H7 (cell line): ENCODE data around the gene SLC6A18. TPM values are rescaled to one million over a fixed set of nuclear protein-coding genes. Genes with fewer than 3 reads are reported as not detected.
A peak's percentile ranks its signal among the peaks of the same experiment; 100 is the strongest.

ENCODE experiments used
- DNase-seq: peaks from one replicate; pipeline ENCODE4 v3.0.0; 2012
- H3K27me3 ChIP-seq: 2 replicates; pipeline ENCODE4 v1.6.0; 2011; ENCODE audit warnings: mild to moderate bottlenecking, low read length; ENCODE audit not compliant: control insufficient read depth, insufficient read depth
- H3K36me3 ChIP-seq: replicated peaks from 2 replicates; pipeline ENCODE4 v1.5.1; 2011; ENCODE audit warnings: low read length; ENCODE audit not compliant: control insufficient read depth, insufficient read depth
- H3K4me3 ChIP-seq: 2 replicates; pipeline ENCODE4 v1.5.1; 2011; ENCODE audit warnings: low read depth, mild to moderate bottlenecking, control low read depth, low read length, moderate library complexity; ENCODE audit not compliant: insufficient read depth
- total RNA-seq: library from RNA; depleted of rRNA; stranded (reverse); fragments of >200 nt; shearing (Covaris generic); gene quantifications from 2 replicates; pipeline ENCODE4 v1.2.3, GENCODE V29; 2014; rRNA removed

The SLC6A18 gene
- total RNA-seq, 1 experiment from 2014 or later: not detected

- H3K36me3 ChIP-seq: no peaks in the 10 kb centered on the region; the same call in none of the 2 replicates
- DNase-seq: no peak
Observed at GRCh38 chr5:1291611-1292080, 66.5 kb downstream of the SLC6A18 start.

DNA sequence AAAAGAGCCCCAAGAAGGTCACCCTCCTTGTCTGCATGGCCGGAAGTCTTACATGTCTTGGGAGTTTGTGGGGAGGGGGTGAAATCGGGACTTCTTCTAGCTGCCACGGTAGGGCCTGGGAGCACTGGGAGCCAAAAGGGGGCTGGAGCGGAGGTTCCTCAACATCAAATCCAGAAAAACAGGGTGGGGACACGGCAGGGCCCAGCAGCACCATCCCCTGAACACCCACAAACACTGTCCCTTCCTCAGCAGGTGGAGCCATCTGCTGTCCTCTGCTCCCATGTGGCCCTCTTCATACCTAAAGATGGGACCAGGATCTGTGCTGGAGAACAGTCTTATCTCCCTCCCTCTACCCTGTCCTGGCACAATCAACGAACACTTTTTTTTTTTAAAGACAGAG lies 67.0 kb downstream of the SLC6A18 start:
- no peak overlapping the region for H3K4me3 ChIP-seq
- no peak for DNase-seq

More at GRCh38 chr5:1291611-1292080, 66.5 kb downstream of the SLC6A18 start:
- Histone ChIP-seq H3K4me3 (no peak overlapping the region), H3K27me3 (peaks cover 10% of the 10 kb centered on the region)

GRCh38 chr5:1292846-1293415 lies 67.8 kb downstream of the SLC6A18 start:
- no peak for DNase-seq
- peaks cover 10% of the 10 kb centered on the region for H3K27me3 ChIP-seq
- H3K36me3 ChIP-seq: no peaks in the 10 kb centered on the region; the same call in none of the 2 replicates

More for the DNA sequence above, 67.0 kb downstream of the SLC6A18 start:
- Histone ChIP-seq H3K27me3 (peaks cover 10% of the 10 kb centered on the region), H3K36me3 (no peaks in the 10 kb centered on the region; the same call in none of the 2 replicates)

DNA sequence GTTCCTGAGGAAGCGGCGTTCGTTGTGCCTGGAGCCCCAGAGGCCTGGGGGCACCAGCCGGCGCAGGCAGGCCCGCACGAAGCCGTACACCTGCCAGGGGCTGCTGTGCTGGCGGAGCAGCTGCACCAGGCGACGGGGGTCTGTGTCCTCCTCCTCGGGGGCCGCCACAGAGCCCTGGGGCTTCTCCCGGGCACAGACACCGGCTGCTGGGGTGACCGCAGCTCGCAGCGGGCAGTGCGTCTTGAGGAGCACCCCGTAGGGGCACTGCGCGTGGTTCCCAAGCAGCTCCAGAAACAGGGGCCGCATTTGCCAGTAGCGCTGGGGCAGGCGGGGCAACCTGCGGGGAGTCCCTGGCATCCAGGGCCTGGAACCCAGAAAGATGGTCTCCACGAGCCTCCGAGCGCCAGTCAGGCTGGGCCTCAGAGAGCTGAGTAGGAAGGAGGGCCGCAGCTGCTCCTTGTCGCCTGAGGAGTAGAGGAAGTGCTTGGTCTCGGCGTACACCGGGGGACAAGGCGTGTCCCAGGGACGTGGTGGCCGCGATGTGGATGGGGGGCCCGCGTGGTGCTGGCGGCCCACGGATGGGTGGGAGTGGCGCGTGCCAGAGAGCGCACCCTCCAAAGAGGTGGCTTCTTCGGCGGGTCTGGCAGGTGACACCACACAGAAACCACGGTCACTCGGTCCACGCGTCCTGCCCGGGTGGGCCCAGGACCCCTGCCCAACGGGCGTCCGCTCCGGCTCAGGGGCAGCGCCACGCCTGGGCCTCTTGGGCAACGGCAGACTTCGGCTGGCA lies 68.4 kb downstream of the SLC6A18 start:
- peak; percentile 56 for DNase-seq
- H3K27me3 ChIP-seq: peaks cover 10% of the 10 kb centered on the region
- no peak overlapping the region for H3K4me3 ChIP-seq
- no peaks in the 10 kb centered on the region; the same call in none of the 2 replicates for H3K36me3 ChIP-seq

More at GRCh38 chr5:1292846-1293415, 67.8 kb downstream of the SLC6A18 start:
- no peak overlapping the region for H3K4me3 ChIP-seq

- peak; percentile 81 for DNase-seq
- Histone ChIP-seq H3K4me3 (peak overlapping the region; percentile 56), H3K36me3 (no peaks in the 10 kb centered on the region; the same call in 1 of the 2 replicates), H3K27me3 (peaks cover 10% of the 10 kb centered on the region)
Observed at GRCh38 chr5:1294206-1294834, 69.1 kb downstream of the SLC6A18 start.

DNA sequence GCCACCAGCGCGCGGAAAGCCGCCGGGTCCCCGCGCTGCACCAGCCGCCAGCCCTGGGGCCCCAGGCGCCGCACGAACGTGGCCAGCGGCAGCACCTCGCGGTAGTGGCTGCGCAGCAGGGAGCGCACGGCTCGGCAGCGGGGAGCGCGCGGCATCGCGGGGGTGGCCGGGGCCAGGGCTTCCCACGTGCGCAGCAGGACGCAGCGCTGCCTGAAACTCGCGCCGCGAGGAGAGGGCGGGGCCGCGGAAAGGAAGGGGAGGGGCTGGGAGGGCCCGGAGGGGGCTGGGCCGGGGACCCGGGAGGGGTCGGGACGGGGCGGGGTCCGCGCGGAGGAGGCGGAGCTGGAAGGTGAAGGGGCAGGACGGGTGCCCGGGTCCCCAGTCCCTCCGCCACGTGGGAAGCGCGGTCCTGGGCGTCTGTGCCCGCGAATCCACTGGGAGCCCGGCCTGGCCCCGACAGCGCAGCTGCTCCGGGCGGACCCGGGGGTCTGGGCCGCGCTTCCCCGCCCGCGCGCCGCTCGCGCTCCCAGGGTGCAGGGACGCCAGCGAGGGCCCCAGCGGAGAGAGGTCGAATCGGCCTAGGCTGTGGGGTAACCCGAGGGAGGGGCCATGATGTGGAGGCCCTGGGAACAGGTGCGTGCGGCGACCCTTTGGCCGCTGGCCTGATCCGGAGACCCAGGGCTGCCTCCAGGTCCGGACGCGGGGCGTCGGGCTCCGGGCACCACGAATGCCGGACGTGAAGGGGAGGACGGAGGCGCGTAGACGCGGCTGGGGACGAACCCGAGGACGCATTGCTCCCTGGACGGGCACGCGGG lies 69.9 kb downstream of the SLC6A18 start, which contains the start of gene TERT:
TERT (minus strand) TSS at position 234 of the 815 bp plus-strand sequence; CDS start at position 155, 79 bp downstream.
- Histone ChIP-seq H3K36me3 (no peaks in the 10 kb centered on the region; the same call in 1 of the 2 replicates), H3K27me3 (peaks cover 10% of the 10 kb centered on the region), H3K4me3 (peak within 1 kb of the TSS; percentile 56)
- peak; percentile 98 for DNase-seq

DNA sequence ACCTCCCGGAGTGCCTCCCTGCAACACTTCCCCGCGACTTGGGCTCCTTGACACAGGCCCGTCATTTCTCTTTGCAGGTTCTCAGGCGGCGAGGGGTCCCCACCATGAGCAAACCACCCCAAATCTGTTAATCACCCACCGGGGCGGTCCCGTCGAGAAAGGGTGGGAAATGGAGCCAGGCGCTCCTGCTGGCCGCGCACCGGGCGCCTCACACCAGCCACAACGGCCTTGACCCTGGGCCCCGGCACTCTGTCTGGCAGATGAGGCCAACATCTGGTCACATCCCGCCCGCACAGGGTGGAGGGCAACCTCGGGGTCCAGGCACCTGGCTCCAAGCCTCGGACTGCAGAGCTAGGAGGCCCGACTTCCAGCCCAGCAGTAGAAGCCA lies 70.5 kb downstream of the SLC6A18 start:
- peaks cover 10% of the 10 kb centered on the region for H3K27me3 ChIP-seq

More for the DNA sequence above, 70.5 kb downstream of the SLC6A18 start:
- H3K36me3 ChIP-seq: no peaks in the 10 kb centered on the region; the same call in 1 of the 2 replicates
- peak overlapping the region; percentile 56 for H3K4me3 ChIP-seq
- DNase-seq: peak; percentile 60

Other genes with a start within 250 kb of the SLC6A18 start
- gene NKD2, start 216.6 kb upstream of the SLC6A18 start, total RNA-seq: 4.9 and 5.7 TPM in 2 replicates
- 17.7 and 19.8 TPM in 2 replicates for gene SLC12A7, start 113.3 kb upstream of the SLC6A18 start, total RNA-seq
- 0.04 and 0.07 TPM in 2 replicates for gene SLC6A19, start 23.8 kb upstream of the SLC6A18 start, total RNA-seq
- gene TERT, start 69.7 kb downstream of the SLC6A18 start, total RNA-seq: 15.1 and 27.1 TPM in 2 replicates
- 171 and 173 TPM in 2 replicates for gene CLPTM1L, start 119.7 kb downstream of the SLC6A18 start, total RNA-seq
- 0.07 TPM in 2 replicates for gene SLC6A3, start 220.1 kb downstream of the SLC6A18 start, total RNA-seq